ENCODE results near the gene OSBPL1A.

OSBPL1A gene

GRCh38 chr18:24118750-24119577 lies 278.7 kb downstream of the OSBPL1A start:
- H3K27me3 ChIP-seq (ENCODE audit: insufficient read depth, low read depth, severe bottlenecking) = no peaks in the 10 kb centered on the region
- peak; percentile 59 for DNase-seq
- no peaks in the 10 kb centered on the region for H3K9me3 ChIP-seq (ENCODE audit: severe bottlenecking)
- no peak overlapping the region for H3K27ac ChIP-seq
- H3K36me3 ChIP-seq = no peaks in the 10 kb centered on the region; the same call in 1 of the 2 replicates
- TF ChIP-seq, protein P1, sequence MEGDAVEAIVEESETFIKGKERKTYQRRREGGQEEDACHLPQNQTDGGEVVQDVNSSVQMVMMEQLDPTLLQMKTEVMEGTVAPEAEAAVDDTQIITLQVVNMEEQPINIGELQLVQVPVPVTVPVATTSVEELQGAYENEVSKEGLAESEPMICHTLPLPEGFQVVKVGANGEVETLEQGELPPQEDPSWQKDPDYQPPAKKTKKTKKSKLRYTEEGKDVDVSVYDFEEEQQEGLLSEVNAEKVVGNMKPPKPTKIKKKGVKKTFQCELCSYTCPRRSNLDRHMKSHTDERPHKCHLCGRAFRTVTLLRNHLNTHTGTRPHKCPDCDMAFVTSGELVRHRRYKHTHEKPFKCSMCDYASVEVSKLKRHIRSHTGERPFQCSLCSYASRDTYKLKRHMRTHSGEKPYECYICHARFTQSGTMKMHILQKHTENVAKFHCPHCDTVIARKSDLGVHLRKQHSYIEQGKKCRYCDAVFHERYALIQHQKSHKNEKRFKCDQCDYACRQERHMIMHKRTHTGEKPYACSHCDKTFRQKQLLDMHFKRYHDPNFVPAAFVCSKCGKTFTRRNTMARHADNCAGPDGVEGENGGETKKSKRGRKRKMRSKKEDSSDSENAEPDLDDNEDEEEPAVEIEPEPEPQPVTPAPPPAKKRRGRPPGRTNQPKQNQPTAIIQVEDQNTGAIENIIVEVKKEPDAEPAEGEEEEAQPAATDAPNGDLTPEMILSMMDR (IDR thresholded peaks at IDR 0.05; ENCODE audit: low read depth, low read length) = peak; percentile 62
- no peak overlapping the region for H3K4me3 ChIP-seq (ENCODE audit: low read depth, low read length)

DNA sequence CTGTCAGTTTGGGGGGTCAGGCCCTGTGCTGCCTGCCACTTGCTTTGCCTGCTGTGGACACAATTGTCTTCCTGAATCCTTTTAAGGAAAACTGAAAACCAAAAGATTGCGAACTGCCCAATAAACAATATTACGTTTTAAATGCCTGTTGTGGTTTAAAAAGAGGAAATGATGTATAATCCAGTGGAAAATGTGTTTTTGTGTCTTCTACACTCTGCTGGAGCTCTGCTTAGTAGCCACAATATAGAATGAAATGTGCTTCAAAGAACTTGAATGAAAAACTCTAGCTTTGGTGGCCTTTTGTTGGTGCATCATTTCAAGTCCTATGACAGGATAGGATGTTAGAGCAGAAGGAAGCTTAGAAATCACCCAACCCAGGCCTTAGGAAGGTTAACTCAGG lies 282.0 kb downstream of the OSBPL1A start:
- Histone ChIP-seq H3K27me3 (ENCODE audit: insufficient read depth, low read depth, severe bottlenecking) (no peaks in the 10 kb centered on the region), H3K36me3 (no peaks in the 10 kb centered on the region; the same call in 1 of the 2 replicates), H3K9me3 (ENCODE audit: severe bottlenecking) (no peaks in the 10 kb centered on the region), H3K4me3 (ENCODE audit: low read depth, low read length) (no peak overlapping the region), H3K27ac (no peak overlapping the region)
- no peak for DNase-seq
- TF ChIP-seq, protein P1 (IDR thresholded peaks at IDR 0.05; ENCODE audit: low read depth, low read length) = no peak

DNA sequence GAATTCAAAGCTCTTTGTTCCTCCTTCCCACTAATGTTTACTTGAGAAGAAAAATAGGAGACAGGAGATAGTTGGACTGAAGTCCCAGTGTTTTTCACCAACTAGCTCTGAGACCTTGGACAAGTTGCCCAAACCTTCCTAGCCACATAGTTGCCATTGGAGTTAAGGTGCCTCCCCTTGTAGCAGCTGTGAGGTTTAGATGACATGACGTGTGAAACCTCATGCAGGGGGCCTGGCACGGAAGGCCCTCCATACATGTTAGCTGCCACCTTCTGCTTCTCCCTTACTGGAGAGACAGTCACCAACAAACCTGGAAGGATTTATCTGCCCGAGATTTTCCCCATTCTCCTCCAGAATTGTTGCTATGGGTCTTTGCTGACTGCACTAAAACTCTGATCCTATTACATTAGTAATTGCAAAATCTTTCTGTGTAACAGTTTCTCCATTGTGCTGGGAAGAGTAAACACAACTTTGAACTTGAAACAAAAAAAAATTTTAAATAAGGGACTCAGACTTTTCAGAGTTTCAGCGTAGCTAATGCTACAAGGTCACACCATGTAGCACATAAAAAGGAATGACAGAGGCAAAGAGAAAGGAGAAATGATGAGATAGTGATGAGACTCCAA lies 282.6 kb downstream of the OSBPL1A start:
- H3K4me3 ChIP-seq (ENCODE audit: low read depth, low read length) = no peak overlapping the region
- no peak overlapping the region for H3K27ac ChIP-seq
- DNase-seq = no peak
- H3K36me3 ChIP-seq = no peaks in the 10 kb centered on the region; the same call in 1 of the 2 replicates
- no peaks in the 10 kb centered on the region for H3K9me3 ChIP-seq (ENCODE audit: severe bottlenecking)
- no peaks in the 10 kb centered on the region for H3K27me3 ChIP-seq (ENCODE audit: insufficient read depth, low read depth, severe bottlenecking)
- TF ChIP-seq, protein P1 (IDR thresholded peaks at IDR 0.05; ENCODE audit: low read depth, low read length) = no peak

- no peaks in the 10 kb centered on the region for H3K27me3 ChIP-seq (ENCODE audit: insufficient read depth, low read depth, severe bottlenecking)
- no peak overlapping the region for H3K27ac ChIP-seq
- DNase-seq = peak; percentile 51
- no peaks in the 10 kb centered on the region for H3K9me3 ChIP-seq (ENCODE audit: severe bottlenecking)
- no peaks in the 10 kb centered on the region; the same call in 1 of the 2 replicates for H3K36me3 ChIP-seq
- H3K4me3 ChIP-seq (ENCODE audit: low read depth, low read length) = no peak overlapping the region
- TF ChIP-seq, protein P1 (IDR thresholded peaks at IDR 0.05; ENCODE audit: low read depth, low read length) = no peak
Observed at GRCh38 chr18:24112874-24113615, 284.6 kb downstream of the OSBPL1A start.

GRCh38 chr18:24112464-24112863 lies 285.2 kb downstream of the OSBPL1A start:
- TF ChIP-seq, protein P1 (IDR thresholded peaks at IDR 0.05; ENCODE audit: low read depth, low read length) = no peak
- DNase-seq = no peak
- Histone ChIP-seq H3K27ac (no peak overlapping the region), H3K4me3 (ENCODE audit: low read depth, low read length) (no peak overlapping the region), H3K27me3 (ENCODE audit: insufficient read depth, low read depth, severe bottlenecking) (no peaks in the 10 kb centered on the region), H3K9me3 (ENCODE audit: severe bottlenecking) (no peaks in the 10 kb centered on the region), H3K36me3 (no peaks in the 10 kb centered on the region; the same call in 1 of the 2 replicates)
